MCF 10A (cell line): Measurements from ENCODE around the gene DCN. TPM values are rescaled to one million over a fixed set of nuclear protein-coding genes. Genes with fewer than 3 reads are reported as not detected.
A peak's percentile ranks its signal among the peaks of the same experiment; 100 is the strongest.

Experiments used
- BruUV-seq: library from RNA; stranded (reverse); fragments of 400-500 nt; replicated peaks from 2 replicates; lab custom pipeline; 2021; lab: Mats Ljungman, UMichigan
- CTCF ChIA-PET: fragments of 300-600 bp; sonication (Branson Sonifier 250); formaldehyde crosslinking; extraction: SDS; loops from one replicate; lab custom pipeline; 2021; ENCODE audit warnings: antibody characterized with exemption, inconsistent platforms; lab: Yijun Ruan, JAX
- POLR2A ChIA-PET: fragments of 300-600, 350-650 bp; sonication (Branson Sonifier 250); formaldehyde crosslinking; extraction: SDS; loops from one replicate; lab custom pipeline; 2020; ENCODE audit warnings: antibody characterized with exemption, inconsistent platforms; lab: Yijun Ruan, JAX
- DNase-seq: peaks from one replicate; pipeline ENCODE4 v3.0.0-alpha.2; 2018; ENCODE audit not compliant: unreplicated experiment
- H3K27ac Mint-ChIP-seq: one replicate; pipeline ENCODE4 v1.8.0; 2022; ENCODE audit warnings: mild to moderate bottlenecking, low read depth, mixed read lengths; ENCODE audit not compliant: unreplicated experiment
- H3K27me3 Mint-ChIP-seq: one replicate; pipeline ENCODE4 v1.8.0; 2022; ENCODE audit warnings: mixed read lengths; ENCODE audit not compliant: insufficient read depth, unreplicated experiment
- H3K36me3 Mint-ChIP-seq: one replicate; pipeline ENCODE4 v1.8.0; 2022; ENCODE audit warnings: mild to moderate bottlenecking, moderate library complexity, mixed read lengths; ENCODE audit not compliant: insufficient read depth, unreplicated experiment
- H3K4me1 Mint-ChIP-seq: one replicate; pipeline ENCODE4 v1.8.0; 2022; ENCODE audit warnings: mixed read lengths; ENCODE audit not compliant: insufficient read depth, unreplicated experiment
- H3K4me3 Mint-ChIP-seq: one replicate; pipeline ENCODE4 v1.8.0; 2022; ENCODE audit warnings: mild to moderate bottlenecking, moderate library complexity, mixed read lengths; ENCODE audit not compliant: unreplicated experiment
- H3K9me3 Mint-ChIP-seq: one replicate; pipeline ENCODE4 v1.8.0; 2022; ENCODE audit warnings: mixed read lengths; ENCODE audit not compliant: unreplicated experiment
- intact Hi-C: fragments of 100-400 bp; cut with micrococcal nuclease; formaldehyde crosslinking; loops from 2 replicates; pipeline ENCODE4 v1.14.1; 2022
- total RNA-seq: library from RNA; stranded (reverse); gene quantifications from 2 replicates; pipeline ENCODE4 v1.2.3, GENCODE V29; 2022
- TF ChIP-seq, protein P1 (sequence below): fragments of 200-600 bp; IDR thresholded peaks from one replicate; pipeline ENCODE4 v1.8.0; 2022; ENCODE audit warnings: antibody characterized with exemption, mild to moderate bottlenecking; ENCODE audit not compliant: unreplicated experiment

Gene DCN
- total RNA-seq, 1 experiment from 2014 or later, result 46.5 TPM

DNA sequence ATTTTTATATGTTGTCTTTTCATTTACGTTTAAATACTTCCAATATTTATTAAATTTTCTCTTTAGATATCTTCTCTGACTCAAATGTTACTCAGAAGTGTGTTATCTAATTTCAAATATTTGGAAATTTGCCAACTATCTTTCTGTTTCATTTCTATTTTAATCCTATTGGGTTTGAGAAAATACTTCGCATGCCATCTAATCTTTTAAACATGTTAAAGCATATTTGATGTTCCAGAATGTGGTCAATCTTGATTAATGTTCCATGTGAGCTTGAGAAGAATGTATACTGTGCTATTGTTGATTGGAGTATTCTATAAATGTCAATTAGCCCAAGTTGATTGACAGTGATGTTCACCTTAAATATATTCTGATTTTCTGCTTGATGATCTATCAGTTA is 11.9 kb upstream of the DCN start:
- H3K27ac Mint-ChIP-seq, result no peak overlapping the region
- POLR2A ChIA-PET, result no interaction called here
- H3K4me3 Mint-ChIP-seq, result no peak overlapping the region
- H3K27me3 Mint-ChIP-seq, result no peaks in the 10 kb centered on the region
- intact Hi-C loops, result no loop called here
- DNase-seq, result no peak
- CTCF ChIA-PET, result no interaction called here
- H3K9me3 Mint-ChIP-seq, result peaks cover 23% of the 10 kb centered on the region
- no peaks in the 10 kb centered on the region for H3K36me3 Mint-ChIP-seq
- H3K4me1 Mint-ChIP-seq, result peaks cover 17% of the 10 kb centered on the region
- BruUV-seq, result no TSS peak
- TF ChIP-seq, protein P1, sequence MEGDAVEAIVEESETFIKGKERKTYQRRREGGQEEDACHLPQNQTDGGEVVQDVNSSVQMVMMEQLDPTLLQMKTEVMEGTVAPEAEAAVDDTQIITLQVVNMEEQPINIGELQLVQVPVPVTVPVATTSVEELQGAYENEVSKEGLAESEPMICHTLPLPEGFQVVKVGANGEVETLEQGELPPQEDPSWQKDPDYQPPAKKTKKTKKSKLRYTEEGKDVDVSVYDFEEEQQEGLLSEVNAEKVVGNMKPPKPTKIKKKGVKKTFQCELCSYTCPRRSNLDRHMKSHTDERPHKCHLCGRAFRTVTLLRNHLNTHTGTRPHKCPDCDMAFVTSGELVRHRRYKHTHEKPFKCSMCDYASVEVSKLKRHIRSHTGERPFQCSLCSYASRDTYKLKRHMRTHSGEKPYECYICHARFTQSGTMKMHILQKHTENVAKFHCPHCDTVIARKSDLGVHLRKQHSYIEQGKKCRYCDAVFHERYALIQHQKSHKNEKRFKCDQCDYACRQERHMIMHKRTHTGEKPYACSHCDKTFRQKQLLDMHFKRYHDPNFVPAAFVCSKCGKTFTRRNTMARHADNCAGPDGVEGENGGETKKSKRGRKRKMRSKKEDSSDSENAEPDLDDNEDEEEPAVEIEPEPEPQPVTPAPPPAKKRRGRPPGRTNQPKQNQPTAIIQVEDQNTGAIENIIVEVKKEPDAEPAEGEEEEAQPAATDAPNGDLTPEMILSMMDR, result no peak

DNA sequence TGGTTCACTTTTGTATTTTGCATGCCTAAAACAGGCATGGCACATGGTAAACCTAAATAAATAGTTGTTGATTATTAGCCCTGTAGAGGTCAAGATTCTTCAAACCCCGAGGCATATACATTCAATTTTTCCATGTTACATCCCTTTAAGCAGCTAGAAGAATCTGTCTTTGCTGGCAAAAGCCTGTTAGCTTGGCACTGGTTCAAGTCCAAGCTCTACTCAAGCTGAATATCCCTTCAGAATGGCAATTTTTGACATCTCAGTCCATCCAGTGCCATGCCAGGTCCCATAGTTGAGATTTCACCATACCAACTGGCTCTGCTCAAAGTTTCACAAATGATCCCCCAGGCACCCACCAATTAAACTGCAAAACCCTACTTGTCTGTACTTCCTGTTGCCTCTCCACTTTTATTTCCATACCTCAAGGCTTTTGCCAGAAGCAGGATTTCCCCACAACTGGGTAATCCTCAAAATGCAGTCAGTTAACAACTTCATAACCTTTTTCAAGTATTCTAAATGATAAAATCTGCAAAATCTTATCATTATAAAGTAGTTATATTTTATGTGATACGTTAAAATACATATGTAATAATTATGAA is 9.0 kb upstream of the DCN start:
- ChIA-PET CTCF (interaction anchor here (1.0 to 2.2 kb wide), 5 partner anchors 16 to 137 kb away, joined by 3 to 7 read pairs (median 3); no protein-coding TSS in a partner anchor), POLR2A (interaction anchor here (0.9 to 1.7 kb wide), 4 partner anchors 9 to 28 kb away, joined by 3 to 6 read pairs (median 4); partner anchors contain the start of gene DCN)
- Mint-ChIP-seq H3K9me3 (peaks cover 7% of the 10 kb centered on the region), H3K4me1 (peaks cover 21% of the 10 kb centered on the region), H3K4me3 (no peak overlapping the region), H3K36me3 (no peaks in the 10 kb centered on the region), H3K27me3 (peaks cover 12% of the 10 kb centered on the region), H3K27ac (no peak overlapping the region)
- BruUV-seq, result no TSS peak
- DNase-seq, result no peak
- TF ChIP-seq, protein P1, result no peak
- intact Hi-C loops, result no loop called here

DNA sequence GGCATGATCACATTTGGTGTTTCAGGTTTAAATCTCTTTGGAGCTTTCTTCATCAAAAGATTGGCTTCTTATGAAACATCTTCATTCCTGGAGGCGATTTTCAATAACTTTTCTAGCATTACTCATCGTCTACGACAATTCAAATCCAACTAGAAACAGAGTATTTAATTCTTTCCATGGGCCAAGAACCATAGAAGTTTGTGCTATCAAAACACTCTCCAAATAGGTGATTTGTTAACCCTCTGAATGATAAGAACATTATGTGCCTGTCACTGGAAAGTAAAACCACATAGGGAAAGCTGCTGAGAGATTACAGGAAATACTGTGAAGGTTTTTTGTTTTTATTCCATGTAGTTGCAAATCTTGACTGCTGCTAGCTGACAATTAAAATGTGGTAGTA is 6.9 kb upstream of the DCN start:
- H3K27me3 Mint-ChIP-seq, result peaks cover 28% of the 10 kb centered on the region
- H3K4me1 Mint-ChIP-seq, result peaks cover 21% of the 10 kb centered on the region
- peak overlapping the region; percentile 25 for H3K4me3 Mint-ChIP-seq
- no peaks in the 10 kb centered on the region for H3K9me3 Mint-ChIP-seq
- peak overlapping the region; percentile 65 for H3K27ac Mint-ChIP-seq
- intact Hi-C loops, result no loop called here
- TF ChIP-seq, protein P1, result no peak
- POLR2A ChIA-PET, result interaction anchor here (1.1 to 1.9 kb wide), 2 partner anchors 10 to 126 kb away, joined by 3 to 15 read pairs; no protein-coding TSS in a partner anchor
- no peaks in the 10 kb centered on the region for H3K36me3 Mint-ChIP-seq
- no TSS peak for BruUV-seq
- peak; percentile 57 for DNase-seq
- CTCF ChIA-PET, result interaction anchor here (0.7 to 2.2 kb wide), 5 partner anchors 9 to 515 kb away, joined by 3 to 6 read pairs (median 3); no protein-coding TSS in a partner anchor

DNA sequence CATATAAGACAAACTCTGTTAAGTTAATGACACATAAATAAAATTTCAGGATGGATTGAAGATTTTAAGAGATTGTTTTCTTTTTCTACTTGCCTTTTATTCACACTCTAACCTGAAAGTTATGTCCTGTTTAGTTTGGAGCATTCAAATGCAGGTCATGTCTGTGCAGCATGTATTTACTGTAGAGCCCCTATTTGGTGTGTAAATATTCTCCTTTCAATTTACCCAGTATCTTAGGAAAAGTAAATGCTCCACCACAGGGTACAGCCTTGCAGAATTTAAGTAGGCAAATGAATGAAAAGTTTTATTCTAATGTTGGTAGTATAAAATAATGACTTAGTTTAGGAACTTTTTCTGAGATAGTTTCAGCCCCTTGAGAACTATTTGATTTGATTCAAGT is 6.2 kb upstream of the DCN start:
- no peak for DNase-seq
- Mint-ChIP-seq H3K4me3 (no peak overlapping the region), H3K36me3 (no peaks in the 10 kb centered on the region), H3K4me1 (peaks cover 21% of the 10 kb centered on the region), H3K9me3 (no peaks in the 10 kb centered on the region), H3K27me3 (peaks cover 35% of the 10 kb centered on the region), H3K27ac (no peak overlapping the region)
- TF ChIP-seq, protein P1, result no peak
- ChIA-PET POLR2A (interaction anchor here (1.9 kb wide), 1 partner anchor 9 kb away, joined by 15 read pairs; no protein-coding TSS in a partner anchor), CTCF (interaction anchor here (0.8 to 3.0 kb wide), 3 partner anchors 10 to 11 kb away, joined by 3 to 8 read pairs (median 3); no protein-coding TSS in a partner anchor)
- intact Hi-C loops, result no loop called here
- no TSS peak for BruUV-seq
